OCI-LY1 (cell line): ENCODE measurements around the gene STARD3NL.
"Not testable (repeated sequence)": the region's sequence is repeated elsewhere in the genome, so short reads cannot be mapped to it uniquely, and the experiment has no call there.

Source experiments
- EZH2 ChIP-seq: fragments of 200-600 bp; sonication (generic), shearing (Covaris generic); IDR thresholded peaks from 2 replicates; pipeline ENCODE4 v1.8.0; 2017; ENCODE audit warnings: borderline replicate concordance, mixed run types, mild to moderate bottlenecking, antibody characterized with exemption, low read length, moderate library complexity, mixed read lengths
- TF ChIP-seq, protein P1 (sequence below): fragments of 200-600 bp; sonication (generic), shearing (Covaris generic); IDR thresholded peaks from 2 replicates; pipeline ENCODE4 v1.5.1; 2017; ENCODE audit warnings: mild to moderate bottlenecking, antibody characterized with exemption, low read length, moderate library complexity, mixed read lengths

DNA sequence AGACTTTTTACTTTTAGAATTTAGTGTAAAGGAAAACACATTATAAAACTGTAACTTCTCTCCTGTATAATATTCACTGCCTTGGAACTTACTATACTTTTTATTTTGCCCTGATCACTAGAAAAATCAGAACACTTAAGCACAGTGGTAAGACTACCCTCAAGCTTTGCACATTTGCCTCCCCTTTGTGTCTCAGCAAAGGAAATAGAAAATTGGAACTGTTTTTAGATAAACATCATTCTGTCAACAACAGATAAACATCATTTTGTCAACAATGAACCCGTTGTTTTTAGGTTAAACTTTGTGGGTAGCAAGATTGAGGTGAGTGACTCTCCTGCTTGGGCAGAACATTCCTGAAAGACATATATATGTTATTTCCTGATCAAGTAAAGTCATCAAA lies 86.6 kb downstream of the STARD3NL start:
- TF ChIP-seq, protein P1, sequence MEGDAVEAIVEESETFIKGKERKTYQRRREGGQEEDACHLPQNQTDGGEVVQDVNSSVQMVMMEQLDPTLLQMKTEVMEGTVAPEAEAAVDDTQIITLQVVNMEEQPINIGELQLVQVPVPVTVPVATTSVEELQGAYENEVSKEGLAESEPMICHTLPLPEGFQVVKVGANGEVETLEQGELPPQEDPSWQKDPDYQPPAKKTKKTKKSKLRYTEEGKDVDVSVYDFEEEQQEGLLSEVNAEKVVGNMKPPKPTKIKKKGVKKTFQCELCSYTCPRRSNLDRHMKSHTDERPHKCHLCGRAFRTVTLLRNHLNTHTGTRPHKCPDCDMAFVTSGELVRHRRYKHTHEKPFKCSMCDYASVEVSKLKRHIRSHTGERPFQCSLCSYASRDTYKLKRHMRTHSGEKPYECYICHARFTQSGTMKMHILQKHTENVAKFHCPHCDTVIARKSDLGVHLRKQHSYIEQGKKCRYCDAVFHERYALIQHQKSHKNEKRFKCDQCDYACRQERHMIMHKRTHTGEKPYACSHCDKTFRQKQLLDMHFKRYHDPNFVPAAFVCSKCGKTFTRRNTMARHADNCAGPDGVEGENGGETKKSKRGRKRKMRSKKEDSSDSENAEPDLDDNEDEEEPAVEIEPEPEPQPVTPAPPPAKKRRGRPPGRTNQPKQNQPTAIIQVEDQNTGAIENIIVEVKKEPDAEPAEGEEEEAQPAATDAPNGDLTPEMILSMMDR, result not testable (repeated sequence)
- TF ChIP-seq EZH2, result not testable (repeated sequence)
